BLaER1 treated with 17β-estradiol and CSF1 and Interleukin-3, amounts not matched to agents 10 nM and 100 nM (cell line): ENCODE data around the gene HDAC7.

Source experiments
- H3K27ac ChIP-seq, 11 experiments: shearing (Covaris generic); formaldehyde crosslinking; 2 replicates each; pipeline ENCODE4 v1.8.1; 2022
- H3K27me3 ChIP-seq, 11 experiments: shearing (Covaris generic); formaldehyde crosslinking; 2 replicates each; pipeline ENCODE4 v1.8.1; 2022
- H3K36me3 ChIP-seq, 11 experiments: shearing (Covaris generic); formaldehyde crosslinking; 2 replicates each; pipeline ENCODE4 v1.8.1; 2022
- H3K4me1 ChIP-seq, 10 experiments: shearing (Covaris generic); formaldehyde crosslinking; 2 replicates each; pipeline ENCODE4 v1.8.1; 2022
- H3K4me2 ChIP-seq, 11 experiments: shearing (Covaris generic); formaldehyde crosslinking; 2 replicates each; pipeline ENCODE4 v1.8.1; 2022
- H3K4me3 ChIP-seq, 10 experiments: shearing (Covaris generic); formaldehyde crosslinking; 2 replicates each; pipeline ENCODE4 v1.8.1; 2022
- H3K9ac ChIP-seq, 11 experiments: shearing (Covaris generic); formaldehyde crosslinking; 2 replicates each; pipeline ENCODE4 v1.8.1; 2022
- H3K9me3 ChIP-seq, 11 experiments: shearing (Covaris generic); formaldehyde crosslinking; replicated peaks in 1 of 11; 2 replicates each; pipeline ENCODE4 v1.8.1; 2022
- H4K20me1 ChIP-seq, 11 experiments: shearing (Covaris generic); formaldehyde crosslinking; 2 replicates each; pipeline ENCODE4 v1.8.1; 2022
- Cebpa-rat ChIP-seq, 11 experiments: shearing (Covaris generic); IDR thresholded peaks; 2 replicates each; pipeline ENCODE4 v1.8.1; 2022

The HDAC7 gene

GRCh38 chr12:47774663-47775062 lies 45.0 kb downstream of the HDAC7 start:
- H3K4me1 ChIP-seq, result peaks cover 60 to 77% (median 66%) of the 10 kb centered on the region in 10 experiments
- H3K36me3 ChIP-seq, result no peaks in the 10 kb centered on the region
- no peaks in the 10 kb centered on the region; a peak in 1 of 22 replicates for H3K27me3 ChIP-seq
- peak overlapping the region; percentile 26 to 87 (median 71); a peak in 18 of 22 replicates for H3K9ac ChIP-seq
- no peak for TF ChIP-seq Cebpa-rat (IDR thresholded peaks at IDR 0.05)
- peaks cover 1 to 16% (median 9%) of the 10 kb centered on the region in 11 experiments; a peak in 14 of 22 replicates for H4K20me1 ChIP-seq
- peak overlapping the region in 8 of 10 experiments; percentile 14 to 86 (median 82); a peak in 10 of 20 replicates for H3K4me3 ChIP-seq
- no peaks in the 10 kb centered on the region for H3K9me3 ChIP-seq
- H3K4me2 ChIP-seq, result peak overlapping the region; percentile 92 to 100 (median 98)
- peak overlapping the region; percentile 48 to 95 (median 88); a peak in 21 of 22 replicates for H3K27ac ChIP-seq

DNA sequence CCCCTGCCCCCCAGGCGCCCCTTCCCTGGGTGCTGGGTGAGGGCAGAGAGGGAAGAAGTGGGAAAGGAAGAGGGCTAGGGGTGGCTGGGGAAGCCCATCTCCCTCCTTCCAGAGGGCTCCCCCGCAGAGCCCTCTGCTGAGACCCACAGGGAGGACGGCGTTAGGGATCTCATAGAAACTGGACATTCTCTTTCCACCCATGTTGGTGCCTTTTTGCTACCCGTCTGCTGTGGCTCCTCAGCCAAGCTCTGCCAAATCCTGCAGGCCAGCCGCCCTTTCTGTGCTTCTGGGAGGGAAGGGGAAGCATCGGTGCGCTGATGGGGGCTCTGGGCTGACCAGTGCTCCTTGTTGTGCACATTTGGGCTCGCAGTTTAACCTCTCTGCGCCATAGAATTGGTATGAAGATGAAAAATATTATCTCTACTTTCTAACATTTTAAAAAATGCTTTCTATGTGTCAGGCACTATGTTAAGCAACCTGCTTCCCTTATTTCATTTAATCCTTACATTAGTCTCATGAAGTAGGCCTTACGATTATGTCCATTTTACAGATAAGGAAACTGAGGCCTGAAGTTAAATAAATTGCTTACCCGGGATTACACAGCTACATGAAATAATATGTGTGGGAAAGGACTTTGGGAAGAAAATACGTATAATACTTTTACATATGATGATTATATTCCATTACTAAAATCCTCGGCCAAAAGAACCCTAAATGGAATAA lies 45.7 kb downstream of the HDAC7 start:
- H3K27me3 ChIP-seq, result no peaks in the 10 kb centered on the region; a peak in 1 of 22 replicates
- peaks cover 57 to 74% (median 64%) of the 10 kb centered on the region in 10 experiments for H3K4me1 ChIP-seq
- peaks cover 0 to 14% (median 4%) of the 10 kb centered on the region in 11 experiments; a peak in 6 of 22 replicates for H4K20me1 ChIP-seq
- no peaks in the 10 kb centered on the region for H3K36me3 ChIP-seq
- H3K4me2 ChIP-seq, result peak overlapping the region; percentile 92 to 100 (median 98)
- TF ChIP-seq Cebpa-rat (IDR thresholded peaks at IDR 0.05), result no peak
- H3K9ac ChIP-seq, result peak overlapping the region; percentile 73 to 87 (median 82)
- H3K9me3 ChIP-seq, result no peaks in the 10 kb centered on the region
- peak overlapping the region; percentile 69 to 86 (median 82) for H3K4me3 ChIP-seq
- H3K27ac ChIP-seq, result peak overlapping the region; percentile 51 to 95 (median 88); a peak in 21 of 22 replicates

GRCh38 chr12:47773062-47773857 lies 46.4 kb downstream of the HDAC7 start, which contains the start of gene SLC48A1:
Gene SLC48A1 (plus strand): TSS chr12:47773238. CDS start chr12:47773305, 67 bp downstream.
- Histone ChIP-seq H3K4me2 (peak within 1 kb of the TSS; percentile 92 to 100 (median 98)), H3K27ac (peak within 1 kb of the TSS; percentile 51 to 95 (median 79); a peak in 21 of 22 replicates), H3K9ac (peak within 1 kb of the TSS; percentile 73 to 87 (median 82))

DNA sequence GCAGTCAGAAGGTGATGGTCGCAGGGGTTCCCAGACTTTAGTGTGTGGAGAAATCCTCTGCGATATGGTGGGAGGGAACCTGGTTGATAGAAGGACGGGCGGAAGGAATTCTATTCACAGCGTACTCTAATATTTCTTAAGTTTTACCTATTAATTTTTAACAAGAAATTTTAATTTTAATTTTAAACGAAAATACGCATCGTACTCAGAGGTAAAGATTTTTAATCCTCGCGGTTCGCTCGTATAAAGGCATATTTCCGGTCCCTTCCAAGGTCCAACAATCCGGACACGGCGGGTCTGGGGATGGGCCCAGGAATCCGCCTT lies 47.0 kb downstream of the HDAC7 start:
- Histone ChIP-seq H3K9ac (peak overlapping the region; percentile 73 to 87 (median 82); a peak in 20 of 22 replicates), H3K36me3 (no peaks in the 10 kb centered on the region), H3K4me3 (peak overlapping the region; percentile 69 to 86 (median 82)), H4K20me1 (peaks cover 0 to 10% (median 0%) of the 10 kb centered on the region in 11 experiments; a peak in 3 of 22 replicates), H3K4me1 (peaks cover 44 to 61% (median 51%) of the 10 kb centered on the region in 10 experiments), H3K27me3 (no peaks in the 10 kb centered on the region; a peak in 1 of 22 replicates), H3K9me3 (no peaks in the 10 kb centered on the region), H3K27ac (peak overlapping the region in 6 of 11 experiments; percentile 14 to 95 (median 79); a peak in 6 of 22 replicates), H3K4me2 (peak overlapping the region; percentile 78 to 99 (median 98))
- no peak for TF ChIP-seq Cebpa-rat (IDR thresholded peaks at IDR 0.05)

More at GRCh38 chr12:47773062-47773857, 46.4 kb downstream of the HDAC7 start, which contains the start of gene SLC48A1:
- Histone ChIP-seq H3K4me1 (peaks cover 50 to 67% (median 56%) of the 10 kb centered on the region in 10 experiments), H3K36me3 (no peaks in the 10 kb centered on the region), H4K20me1 (peaks cover 0 to 11% (median 0%) of the 10 kb centered on the region in 11 experiments; a peak in 4 of 22 replicates), H3K4me3 (peak within 1 kb of the TSS; percentile 69 to 86 (median 82)), H3K9me3 (no peaks in the 10 kb centered on the region), H3K27me3 (no peaks in the 10 kb centered on the region; a peak in 1 of 22 replicates)
- no peak for TF ChIP-seq Cebpa-rat (IDR thresholded peaks at IDR 0.05)

DNA sequence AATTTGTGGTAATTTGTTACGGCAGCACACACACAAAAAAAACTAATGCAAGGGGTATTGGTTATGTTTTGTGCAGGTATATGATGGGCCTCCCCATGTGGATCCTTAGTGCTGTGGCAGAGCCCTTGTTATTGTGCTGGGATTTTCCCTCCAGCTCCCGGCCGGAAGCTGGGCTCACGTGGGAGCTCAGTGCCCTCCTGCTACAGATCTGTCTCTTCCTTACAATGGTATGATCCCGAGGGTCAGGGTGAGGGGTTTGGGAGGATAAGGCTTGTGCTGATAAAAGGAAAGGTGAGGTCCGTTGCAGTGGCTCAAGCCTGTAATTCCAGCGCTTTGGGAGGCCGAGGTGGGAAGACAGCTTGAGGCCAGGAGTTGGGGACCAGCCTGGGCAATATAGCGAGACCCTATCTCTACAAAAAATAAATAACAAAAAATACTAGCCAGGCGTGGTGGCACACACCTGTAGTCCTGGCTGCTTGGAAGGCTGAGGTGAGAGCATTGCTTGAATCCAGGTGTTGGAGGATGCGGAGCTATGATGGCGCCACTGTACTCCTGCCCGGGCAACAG lies 47.5 kb downstream of the HDAC7 start:
- Histone ChIP-seq H3K9me3 (no peaks in the 10 kb centered on the region), H3K4me3 (peak overlapping the region in 2 of 10 experiments; percentile 81 to 82; a peak in 2 of 20 replicates), H3K36me3 (no peaks in the 10 kb centered on the region), H3K9ac (peak overlapping the region in 1 of 11 experiments; percentile 83; a peak in 1 of 22 replicates), H3K27me3 (no peaks in the 10 kb centered on the region; a peak in 1 of 22 replicates), H3K27ac (no peak overlapping the region), H4K20me1 (peaks cover 0 to 10% (median 0%) of the 10 kb centered on the region in 11 experiments; a peak in 3 of 22 replicates), H3K4me1 (peaks cover 39 to 56% (median 47%) of the 10 kb centered on the region in 10 experiments), H3K4me2 (peak overlapping the region; percentile 78 to 99 (median 98); a peak in 20 of 22 replicates)
- no peak for TF ChIP-seq Cebpa-rat (IDR thresholded peaks at IDR 0.05)

DNA sequence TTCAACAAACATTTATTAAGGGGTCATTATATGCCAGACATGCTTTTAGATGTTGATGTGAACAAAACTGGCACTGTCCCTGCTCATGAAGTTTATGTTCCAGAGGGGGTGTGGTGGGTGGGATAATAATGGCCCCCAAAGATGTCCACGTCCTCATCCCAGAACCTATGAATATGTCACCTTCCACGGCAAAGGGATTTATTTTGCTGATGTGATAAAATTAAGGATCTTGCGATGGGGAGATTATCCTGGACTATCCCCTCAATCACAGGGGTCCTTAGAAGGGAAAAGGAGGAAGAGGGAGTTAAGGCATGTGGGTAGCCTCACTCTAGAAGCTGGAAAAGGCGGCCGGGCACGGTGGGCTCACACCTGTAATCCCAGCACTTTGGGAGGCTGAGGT lies 48.4 kb downstream of the HDAC7 start:
- no peak overlapping the region for H3K4me3 ChIP-seq
- H3K9ac ChIP-seq, result no peak overlapping the region
- H3K36me3 ChIP-seq, result no peaks in the 10 kb centered on the region
- H3K9me3 ChIP-seq, result no peaks in the 10 kb centered on the region
- H3K4me1 ChIP-seq, result peaks cover 36 to 55% (median 45%) of the 10 kb centered on the region in 10 experiments
- no peak overlapping the region for H3K27ac ChIP-seq
- H3K27me3 ChIP-seq, result no peaks in the 10 kb centered on the region; a peak in 1 of 22 replicates
- H4K20me1 ChIP-seq, result peaks cover 0 to 10% (median 0%) of the 10 kb centered on the region in 11 experiments; a peak in 3 of 22 replicates
- no peak overlapping the region for H3K4me2 ChIP-seq
- TF ChIP-seq Cebpa-rat (IDR thresholded peaks at IDR 0.05), result no peak

DNA sequence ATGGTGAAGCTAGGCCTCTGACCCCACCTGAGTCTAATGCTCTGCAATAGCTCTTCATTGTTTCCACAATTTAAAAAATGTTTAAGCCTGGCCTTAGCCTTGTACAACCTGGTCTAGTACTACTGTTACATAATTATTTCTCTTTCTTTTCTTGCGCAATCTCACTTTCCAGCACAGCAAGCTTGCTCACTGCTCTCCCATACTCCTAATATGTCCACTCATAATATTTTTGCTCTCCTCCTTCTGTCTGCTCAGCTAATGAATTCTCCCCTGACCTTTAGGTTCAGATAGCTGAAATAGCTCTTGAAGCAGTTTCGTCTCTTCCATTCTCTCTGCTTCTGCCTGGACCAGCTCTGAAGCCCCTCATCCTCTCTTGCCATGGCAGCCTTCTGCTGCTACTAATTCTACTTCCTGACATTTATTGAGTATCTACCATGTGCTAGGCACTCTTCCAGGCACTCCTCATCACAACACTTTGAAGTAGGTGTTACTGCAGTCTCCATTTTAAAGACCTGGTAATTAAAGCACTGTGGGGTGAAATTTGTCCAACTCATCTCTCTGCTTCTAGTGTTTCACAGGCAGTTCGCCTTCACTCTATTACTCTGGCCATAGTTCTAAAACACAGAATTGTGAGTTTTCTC lies 49.5 kb downstream of the HDAC7 start:
- peak; percentile 75 to 97 (median 92) for TF ChIP-seq Cebpa-rat (IDR thresholded peaks at IDR 0.05)
- Histone ChIP-seq H3K4me3 (no peak overlapping the region), H4K20me1 (peaks cover 0 to 8% (median 0%) of the 10 kb centered on the region in 11 experiments; a peak in 1 of 22 replicates), H3K4me2 (peak overlapping the region in 6 of 11 experiments; percentile 9 to 58 (median 49); a peak in 12 of 22 replicates), H3K27me3 (no peaks in the 10 kb centered on the region; a peak in 1 of 22 replicates), H3K4me1 (peaks cover 25 to 55% (median 43%) of the 10 kb centered on the region in 10 experiments), H3K9ac (no peak overlapping the region), H3K9me3 (no peaks in the 10 kb centered on the region), H3K27ac (no peak overlapping the region), H3K36me3 (no peaks in the 10 kb centered on the region)
